ENCODE results near the gene POC5. TPM values are rescaled to one million over a fixed set of nuclear protein-coding genes. Genes with fewer than 3 reads are reported as not detected.

POC5 gene
- total and polyA plus RNA-seq, 2 of the 13 experiments (the other 11 are each of a cell fraction or from before 2014, with no cell fraction given) = 6.9 to 9.3 TPM

GRCh38 chr5:75694781-75695180 lies 22.5 kb downstream of the POC5 start (continued):
- TF ChIP-seq ZBTB44 (CRISPR knock-in tag; IDR thresholded peaks at IDR 0.05) (no peak), ZNF253 (CRISPR knock-in tag; IDR thresholded peaks at IDR 0.05; ENCODE audit: borderline replicate concordance) (no peak)
- TF ChIP-seq, protein P1, sequence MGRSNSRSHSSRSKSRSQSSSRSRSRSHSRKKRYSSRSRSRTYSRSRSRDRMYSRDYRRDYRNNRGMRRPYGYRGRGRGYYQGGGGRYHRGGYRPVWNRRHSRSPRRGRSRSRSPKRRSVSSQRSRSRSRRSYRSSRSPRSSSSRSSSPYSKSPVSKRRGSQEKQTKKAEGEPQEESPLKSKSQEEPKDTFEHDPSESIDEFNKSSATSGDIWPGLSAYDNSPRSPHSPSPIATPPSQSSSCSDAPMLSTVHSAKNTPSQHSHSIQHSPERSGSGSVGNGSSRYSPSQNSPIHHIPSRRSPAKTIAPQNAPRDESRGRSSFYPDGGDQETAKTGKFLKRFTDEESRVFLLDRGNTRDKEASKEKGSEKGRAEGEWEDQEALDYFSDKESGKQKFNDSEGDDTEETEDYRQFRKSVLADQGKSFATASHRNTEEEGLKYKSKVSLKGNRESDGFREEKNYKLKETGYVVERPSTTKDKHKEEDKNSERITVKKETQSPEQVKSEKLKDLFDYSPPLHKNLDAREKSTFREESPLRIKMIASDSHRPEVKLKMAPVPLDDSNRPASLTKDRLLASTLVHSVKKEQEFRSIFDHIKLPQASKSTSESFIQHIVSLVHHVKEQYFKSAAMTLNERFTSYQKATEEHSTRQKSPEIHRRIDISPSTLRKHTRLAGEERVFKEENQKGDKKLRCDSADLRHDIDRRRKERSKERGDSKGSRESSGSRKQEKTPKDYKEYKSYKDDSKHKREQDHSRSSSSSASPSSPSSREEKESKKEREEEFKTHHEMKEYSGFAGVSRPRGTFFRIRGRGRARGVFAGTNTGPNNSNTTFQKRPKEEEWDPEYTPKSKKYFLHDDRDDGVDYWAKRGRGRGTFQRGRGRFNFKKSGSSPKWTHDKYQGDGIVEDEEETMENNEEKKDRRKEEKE (IDR thresholded peaks at IDR 0.05) = no peak

GRCh38 chr5:75690669-75691068 lies 26.6 kb downstream of the POC5 start:
- Histone ChIP-seq H3K27ac (ENCODE audit: extremely low read length, insufficient read depth, low read length) (no peak overlapping the region), H3K4me1 (ENCODE audit: insufficient read depth, low read length) (no peaks in the 10 kb centered on the region), H3K4me2 (ENCODE audit: low read depth, low read length) (no peak overlapping the region), H4K20me1 (ENCODE audit: insufficient read depth, low read length) (no peaks in the 10 kb centered on the region; the same call in 1 of the 2 replicates), H3K9me3 (ENCODE audit: low read length) (no peaks in the 10 kb centered on the region), H3K79me2 (ENCODE audit: insufficient read depth, low read length) (no peaks in the 10 kb centered on the region), H3K4me3 (replicated peaks in 1 of 3; ENCODE audit: insufficient read depth in 1 of 3, low read depth in 2 of 3, low read length in 3 of 3) (no peak overlapping the region), H3K36me3 (replicated peaks in 1 of 2; ENCODE audit: control insufficient read depth in 1 of 2, insufficient read depth in 2 of 2, low read length in 2 of 2) (peaks cover 3 to 8% of the 10 kb centered on the region in 2 experiments; a peak in 4 of 5 replicates), H3K27me3 (ENCODE audit: control insufficient read depth in 1 of 2, insufficient read depth in 2 of 2, low read length in 2 of 2) (no peaks in the 10 kb centered on the region), H3K9ac (ENCODE audit: insufficient read depth, low read depth, low read length) (no peak overlapping the region), H2AFZ (ENCODE audit: low read length) (no peak overlapping the region)
- in situ Hi-C loops (cut with HindIII; ENCODE audit: extremely low pct_ligation_motif_present, low pct_unique_long_range_greater_than_20kb) (no loop called here), intact Hi-C loops (cut with micrococcal nuclease; ENCODE audit: unreplicated experiment) (no loop called here)
- no TSS peak for BruUV-seq (replicated peaks)
- 96% methylated on average over 1 of the region's 1 CpG for WGBS (ENCODE audit: low lambda C conversion rate)
- DNase-seq (ENCODE audit: low spot score) (no peak), FAIRE-seq (no peak), ATAC-seq (no peak)
- CTCF ChIA-PET (ENCODE audit: low intra/inter-chr PET ratio, low total read pairs) = no interaction called here
- TF ChIP-seq MED1 (CRISPR knock-in tag; IDR thresholded peaks at IDR 0.05) = no peak
- POLR2A ChIA-PET = no interaction called here
